Adrenal gland (tissue), 5 donors: Measurements from ENCODE around the gene LMAN2.

Source experiments
- POLR2A ChIP-seq, 2 donors: fragments of 450-650 bp; IDR thresholded peaks; one replicate each; pipeline ENCODE4 v1.6.1; 2017; ENCODE audit warnings: antibody characterized with exemption in 2 of 2, mild to moderate bottlenecking in 2 of 2, moderate library complexity in 1 of 2
- TF ChIP-seq, protein P1 (sequence below), 6 experiments: fragments of 450-650 bp in 4 of 6; fragments of 200-600 bp in 2 of 6; sonication (generic) in 1 of 6; IDR thresholded peaks; 1 replicate in 5 of 6; 2 replicates in 1 of 6; pipeline versions ENCODE4 v1.5.1 to v1.8.0; 2016 to 2021; ENCODE audit warnings: antibody characterized with exemption in 6 of 6, mild to moderate bottlenecking in 2 of 6, moderate library complexity in 1 of 6
- donor health status: DM: no; HTN: no; CAD: no.

- TF ChIP-seq, protein P1, sequence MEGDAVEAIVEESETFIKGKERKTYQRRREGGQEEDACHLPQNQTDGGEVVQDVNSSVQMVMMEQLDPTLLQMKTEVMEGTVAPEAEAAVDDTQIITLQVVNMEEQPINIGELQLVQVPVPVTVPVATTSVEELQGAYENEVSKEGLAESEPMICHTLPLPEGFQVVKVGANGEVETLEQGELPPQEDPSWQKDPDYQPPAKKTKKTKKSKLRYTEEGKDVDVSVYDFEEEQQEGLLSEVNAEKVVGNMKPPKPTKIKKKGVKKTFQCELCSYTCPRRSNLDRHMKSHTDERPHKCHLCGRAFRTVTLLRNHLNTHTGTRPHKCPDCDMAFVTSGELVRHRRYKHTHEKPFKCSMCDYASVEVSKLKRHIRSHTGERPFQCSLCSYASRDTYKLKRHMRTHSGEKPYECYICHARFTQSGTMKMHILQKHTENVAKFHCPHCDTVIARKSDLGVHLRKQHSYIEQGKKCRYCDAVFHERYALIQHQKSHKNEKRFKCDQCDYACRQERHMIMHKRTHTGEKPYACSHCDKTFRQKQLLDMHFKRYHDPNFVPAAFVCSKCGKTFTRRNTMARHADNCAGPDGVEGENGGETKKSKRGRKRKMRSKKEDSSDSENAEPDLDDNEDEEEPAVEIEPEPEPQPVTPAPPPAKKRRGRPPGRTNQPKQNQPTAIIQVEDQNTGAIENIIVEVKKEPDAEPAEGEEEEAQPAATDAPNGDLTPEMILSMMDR (IDR thresholded peaks at IDR 0.05): no peak
- no peak for TF ChIP-seq POLR2A (IDR thresholded peaks at IDR 0.05)
These were observed 35.5 kb downstream of the LMAN2 start for GRCh38 chr5:177316005-177316404.
